Neuronal stem cell (in vitro differentiated cells): ENCODE measurements around the gene FAM169A.
"Not testable (repeated sequence)": the region's sequence is repeated elsewhere in the genome, so short reads cannot be mapped to it uniquely, and the experiment has no call there.

ENCODE experiments used
- DNase-seq: peaks from one replicate; pipeline ENCODE4 v3.0.0-alpha.2; 2013; ENCODE audit warnings: low spot score
- H2AFZ ChIP-seq: one replicate; pipeline ENCODE4 v1.6.1; 2013; ENCODE audit warnings: mild to moderate bottlenecking, low read length, inconsistent platforms
- H2AK5ac ChIP-seq: 2 replicates; pipeline ENCODE4 v1.6.1; 2013; ENCODE audit warnings: low read depth, mild to moderate bottlenecking, inconsistent platforms, low read length, moderate library complexity, mixed read lengths
- H2BK120ac ChIP-seq: 2 replicates; pipeline ENCODE4 v1.6.1; 2013; ENCODE audit warnings: low read depth, mild to moderate bottlenecking, inconsistent platforms, low read length, moderate library complexity, mixed read lengths
- H2BK12ac ChIP-seq: one replicate; pipeline ENCODE4 v1.6.1; 2013; ENCODE audit warnings: low read length, inconsistent platforms
- H2BK15ac ChIP-seq: 2 replicates; pipeline ENCODE4 v1.6.1; 2013; ENCODE audit warnings: mild to moderate bottlenecking, low read length, inconsistent platforms, mixed read lengths
- H2BK5ac ChIP-seq: one replicate; pipeline ENCODE4 v1.6.1; 2013; ENCODE audit warnings: inconsistent platforms, mild to moderate bottlenecking, low read length, moderate library complexity
- H3K14ac ChIP-seq: one replicate; pipeline ENCODE4 v1.6.1; 2013; ENCODE audit warnings: low read length, inconsistent platforms
- H3K18ac ChIP-seq: 2 replicates; pipeline ENCODE4 v1.6.1; 2013; ENCODE audit warnings: low read length, inconsistent platforms
- H3K23ac ChIP-seq: 2 replicates; pipeline ENCODE4 v1.6.1; 2013; ENCODE audit warnings: low read depth, mild to moderate bottlenecking, mixed read lengths, low read length, inconsistent platforms; ENCODE audit not compliant: poor library complexity
- H3K27ac ChIP-seq: replicated peaks from 3 replicates; pipeline ENCODE4 v1.5.1; 2013; ENCODE audit warnings: low read length, inconsistent platforms
- H3K27me3 ChIP-seq, 3 experiments: 2 replicates each; pipeline ENCODE4 v1.6.1; 2013; ENCODE audit warnings: low read length in 3 of 3, mild to moderate bottlenecking in 2 of 3, inconsistent platforms in 1 of 3, low read depth in 1 of 3, mixed read lengths in 1 of 3, moderate library complexity in 1 of 3; ENCODE audit not compliant: control insufficient read depth in 3 of 3, insufficient read depth in 3 of 3
- H3K36me3 ChIP-seq, 2 donors: replicated peaks in 1 of 2; 2 replicates each; pipeline ENCODE4 v1.6.1; 2013; ENCODE audit warnings: low read length in 2 of 2; ENCODE audit not compliant: control insufficient read depth in 2 of 2, insufficient read depth in 2 of 2
- H3K4ac ChIP-seq: 2 replicates; pipeline ENCODE4 v1.6.1; 2013; ENCODE audit warnings: inconsistent platforms, mild to moderate bottlenecking, low read length, moderate library complexity
- H3K4me1 ChIP-seq, 2 donors: 1 replicate in 1 of 2; 2 replicates in 1 of 2; pipeline ENCODE4 v1.6.1; 2013; ENCODE audit warnings: low read length in 2 of 2, low read depth in 1 of 2; ENCODE audit not compliant: control insufficient read depth in 2 of 2, insufficient read depth in 1 of 2
- H3K4me2 ChIP-seq: one replicate; pipeline ENCODE4 v1.6.1; 2013; ENCODE audit warnings: mild to moderate bottlenecking, low read length, inconsistent platforms; ENCODE audit not compliant: insufficient read depth, poor library complexity, severe bottlenecking
- H3K4me3 ChIP-seq, 2 donors: 2 replicates each; pipeline ENCODE4 v1.5.1; 2013; ENCODE audit warnings: low read length in 2 of 2, mild to moderate bottlenecking in 2 of 2, inconsistent platforms in 1 of 2, moderate library complexity in 1 of 2
- H3K79me1 ChIP-seq: one replicate; pipeline ENCODE4 v1.6.1; 2013; ENCODE audit warnings: low read depth, mild to moderate bottlenecking, inconsistent platforms, low read length, moderate library complexity
- H3K9ac ChIP-seq: one replicate; pipeline ENCODE4 v1.6.1; 2013; ENCODE audit warnings: mild to moderate bottlenecking, low read depth, low read length, inconsistent platforms; ENCODE audit not compliant: poor library complexity
- H3K9me3 ChIP-seq, 2 donors: replicated peaks in 1 of 2; 2 replicates each; pipeline versions ENCODE3 to v1.6.1; 2013; ENCODE audit warnings: low read length in 2 of 2, mild to moderate bottlenecking in 2 of 2, inconsistent platforms in 1 of 2, low read depth in 1 of 2, mixed read lengths in 1 of 2, moderate library complexity in 1 of 2; ENCODE audit not compliant: control insufficient read depth in 2 of 2, insufficient read depth in 1 of 2
- H4K8ac ChIP-seq: one replicate; pipeline ENCODE4 v1.6.1; 2013; ENCODE audit warnings: low read depth, mild to moderate bottlenecking, inconsistent platforms, low read length, moderate library complexity
- H4K91ac ChIP-seq: one replicate; pipeline ENCODE4 v1.6.1; 2013; ENCODE audit warnings: low read length, low read depth, mild to moderate bottlenecking, inconsistent platforms; ENCODE audit not compliant: poor library complexity
- WGBS, 2 donors: extraction: QIAGEN DNeasy Blood & Tissue Kit; methylation state at CpG; one replicate each; pipeline ENCODE4 v1.1.7; 2013; ENCODE audit warnings: missing lambda C conversion rate in 2 of 2, mixed read lengths in 1 of 2; ENCODE audit not compliant: insufficient read length in 2 of 2, insufficient replicate concordance in 1 of 2; ENCODE audit errors: extremely low coverage in 2 of 2; 5-methylcytosine and 5-hydroxymethylcytosine counted together

FAM169A gene

GRCh38 chr5:74862221-74862620 is 4.0 kb downstream of the FAM169A start:
- Histone ChIP-seq H2AFZ (no peak overlapping the region), H3K23ac (no peak overlapping the region), H2BK120ac (no peak overlapping the region), H3K9ac (no peak overlapping the region), H2BK5ac (no peak overlapping the region), H3K18ac (no peak overlapping the region), H4K91ac (no peak overlapping the region), H2BK12ac (no peak overlapping the region), H3K27ac (no peak overlapping the region), H3K4ac (no peak overlapping the region), H3K27me3 (no peaks in the 10 kb centered on the region), H3K9me3 (peaks cover 0 to 3% of the 10 kb centered on the region in 2 donors), H3K14ac (no peak overlapping the region), H3K79me1 (no peaks in the 10 kb centered on the region), H4K8ac (no peak overlapping the region), H3K4me1 (peaks cover 1 to 2% of the 10 kb centered on the region in 2 donors), H3K4me2 (no peak overlapping the region), H2AK5ac (no peak overlapping the region), H3K36me3 (no peaks in the 10 kb centered on the region), H3K4me3 (no peak overlapping the region), H2BK15ac (no peak overlapping the region)
- no peak for DNase-seq
- WGBS, 2 donors = no CpG with 5 or more reads among the region's 2 CpGs

- H3K79me1 ChIP-seq, H3K4me2 ChIP-seq, H2AFZ ChIP-seq, H4K91ac ChIP-seq, H3K36me3 ChIP-seq, H3K27ac ChIP-seq, H2BK5ac ChIP-seq, H3K27me3 ChIP-seq, H3K4ac ChIP-seq, H3K23ac ChIP-seq, H3K18ac ChIP-seq, H3K4me1 ChIP-seq, H2BK120ac ChIP-seq, H3K9ac ChIP-seq, H3K14ac ChIP-seq, H4K8ac ChIP-seq, H2BK15ac ChIP-seq, H2BK12ac ChIP-seq, H3K4me3 ChIP-seq, H2AK5ac ChIP-seq, DNase-seq: not testable (repeated sequence)
- WGBS, 2 donors = no CpG with 5 or more reads among the region's 7 CpGs
- H3K9me3 ChIP-seq = peaks cover 0 to 15% of the 10 kb centered on the region in 2 donors
These were observed 9.2 kb downstream of the FAM169A start for GRCh38 chr5:74856975-74857374.

- Histone ChIP-seq H3K9ac (no peak overlapping the region), H4K91ac (no peak overlapping the region), H3K18ac (no peak overlapping the region), H3K23ac (no peak overlapping the region), H3K14ac (no peak overlapping the region), H3K4me3 (no peak overlapping the region), H3K9me3 (peaks cover 0 to 15% of the 10 kb centered on the region in 2 donors), H2BK15ac (no peak overlapping the region), H3K79me1 (peaks cover 1% of the 10 kb centered on the region), H2BK5ac (no peak overlapping the region), H3K27me3 (no peaks in the 10 kb centered on the region), H4K8ac (no peak overlapping the region), H3K27ac (no peak overlapping the region), H3K4me2 (no peak overlapping the region), H3K4ac (no peak overlapping the region), H2AFZ (no peak overlapping the region), H2AK5ac (no peak overlapping the region), H3K4me1 (peaks cover 3 to 4% of the 10 kb centered on the region in 2 donors), H3K36me3 (no peaks in the 10 kb centered on the region), H2BK12ac (no peak overlapping the region), H2BK120ac (no peak overlapping the region)
- WGBS, 2 donors = no CpG with 5 or more reads among the region's 2 CpGs
- DNase-seq = no peak
These were observed 12.9 kb downstream of the FAM169A start for GRCh38 chr5:74853256-74853655.

- no peak overlapping the region for H3K4me2 ChIP-seq
- no peak overlapping the region for H3K4me3 ChIP-seq
- H3K9ac ChIP-seq = no peak overlapping the region
- no peak overlapping the region for H2BK120ac ChIP-seq
- H3K79me1 ChIP-seq = no peaks in the 10 kb centered on the region
- no peak overlapping the region for H2BK12ac ChIP-seq
- H3K14ac ChIP-seq = no peak overlapping the region
- H3K36me3 ChIP-seq = no peaks in the 10 kb centered on the region
- no peak overlapping the region for H4K91ac ChIP-seq
- H3K4ac ChIP-seq = no peak overlapping the region
- H3K23ac ChIP-seq = no peak overlapping the region
- H3K27me3 ChIP-seq = no peaks in the 10 kb centered on the region
- no peak overlapping the region for H4K8ac ChIP-seq
- H2AK5ac ChIP-seq = no peak overlapping the region
- no CpG with 5 or more reads among the region's 4 CpGs for WGBS, 2 donors
- no peak overlapping the region for H2AFZ ChIP-seq
- H3K18ac ChIP-seq = no peak overlapping the region
- H3K27ac ChIP-seq = no peak overlapping the region
- no peak overlapping the region for H2BK15ac ChIP-seq
- DNase-seq = no peak
- peaks cover 0 to 11% of the 10 kb centered on the region in 2 donors for H3K9me3 ChIP-seq
- H2BK5ac ChIP-seq = no peak overlapping the region
- peaks cover 3 to 4% of the 10 kb centered on the region in 2 donors for H3K4me1 ChIP-seq
These were observed 14.4 kb downstream of the FAM169A start for GRCh38 chr5:74851684-74852353.
